ENCODE results near the gene CD14. TPM values are rescaled to one million over a fixed set of nuclear protein-coding genes. Genes with fewer than 3 reads are reported as not detected.

The CD14 gene
- 0.19 and 0.24 TPM in 2 replicates for polyA plus RNA-seq (2013)

DNA sequence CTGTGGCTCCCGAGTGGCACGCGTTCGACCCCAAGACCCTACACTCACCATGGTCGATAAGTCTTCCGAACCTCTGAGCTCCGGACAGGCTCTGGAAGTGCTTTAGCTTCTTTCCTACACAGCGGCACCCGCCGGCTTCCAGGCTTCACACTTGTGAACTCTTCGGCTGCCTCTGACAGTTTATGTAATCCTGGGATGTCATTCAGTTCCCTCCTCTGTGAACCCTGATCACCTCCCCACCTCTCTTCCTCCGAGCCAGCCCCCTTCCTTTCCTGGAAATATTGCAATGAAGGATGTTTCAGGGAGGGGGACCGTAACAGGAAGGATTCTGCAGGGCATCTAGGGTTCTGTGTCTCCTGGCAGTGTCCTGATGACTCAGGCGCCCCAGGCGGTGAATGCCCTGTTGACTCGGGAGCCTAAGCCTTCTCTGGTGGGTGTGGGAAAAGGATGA is at the start of gene CD14:
Gene CD14, minus strand, starts transcription at position 155 of the 451 bp plus-strand sequence. Its CDS starts 104 bp downstream, at position 51.
- H3K4me1 ChIP-seq (ENCODE audit: control insufficient read depth in 1 of 2, insufficient read depth in 2 of 2, low read length in 2 of 2), result no peaks in the 10 kb centered on the region
- no peak within 1 kb of the TSS for H2BK5ac ChIP-seq (ENCODE audit: low read depth, low read length, poor library complexity)
- no peak within 1 kb of the TSS for H4K8ac ChIP-seq (ENCODE audit: low read depth, low read length)
- no peak within 1 kb of the TSS for H3K27ac ChIP-seq (ENCODE audit: low read depth, low read length)
- H2BK12ac ChIP-seq (ENCODE audit: low read length), result no peak within 1 kb of the TSS
- H2AK5ac ChIP-seq (ENCODE audit: low read length), result no peak within 1 kb of the TSS
- H3K4ac ChIP-seq (ENCODE audit: low read depth, low read length), result no peak within 1 kb of the TSS
- WGBS (ENCODE audit: extremely low coverage, insufficient coverage, insufficient read length), result no CpG with 5 or more reads among the region's 16 CpGs
- H3K36me3 ChIP-seq (ENCODE audit: control insufficient read depth in 1 of 2, insufficient read depth in 2 of 2, low read length in 2 of 2), result peaks cover 0 to 2% of the 10 kb centered on the region in 2 experiments
- H3K23ac ChIP-seq (ENCODE audit: low read length), result no peak within 1 kb of the TSS
- no peaks in the 10 kb centered on the region for H3K79me2 ChIP-seq (ENCODE audit: control insufficient read depth, insufficient read depth, low read length, poor library complexity)
- H4K91ac ChIP-seq (ENCODE audit: low read depth, low read length), result no peak within 1 kb of the TSS
- H3K79me1 ChIP-seq (ENCODE audit: low read length), result no peaks in the 10 kb centered on the region
- H3K4me2 ChIP-seq (ENCODE audit: low read length), result no peak within 1 kb of the TSS
- H2BK120ac ChIP-seq (ENCODE audit: insufficient read depth, low read length, poor library complexity), result no peak within 1 kb of the TSS
- peak; percentile 84 to 86 for DNase-seq
- no peak within 1 kb of the TSS for H3K14ac ChIP-seq (ENCODE audit: low read length)
- H3K9ac ChIP-seq (ENCODE audit: low read length), result no peak within 1 kb of the TSS
- H2AFZ ChIP-seq (ENCODE audit: insufficient read depth, low read length, poor library complexity), result no peak within 1 kb of the TSS
- no peaks in the 10 kb centered on the region for H3K27me3 ChIP-seq (ENCODE audit: insufficient read depth, low read length)
- H3K9me3 ChIP-seq (ENCODE audit: insufficient read depth, low read depth, low read length), result peaks cover 18% of the 10 kb centered on the region
- no peak within 1 kb of the TSS for H4K12ac ChIP-seq (ENCODE audit: low read depth, low read length)
- no peak within 1 kb of the TSS for H3K4me3 ChIP-seq (ENCODE audit: low read depth, low read length)
- no peak within 1 kb of the TSS for H3K18ac ChIP-seq (ENCODE audit: low read length)

GRCh38 chr5:140678993-140679392 is 46.0 kb upstream of the CD14 start:
- H3K18ac ChIP-seq (ENCODE audit: low read length), result no peak overlapping the region
- H3K4ac ChIP-seq (ENCODE audit: low read depth, low read length), result no peak overlapping the region
- H3K9me3 ChIP-seq (ENCODE audit: insufficient read depth, low read depth, low read length), result peaks cover 3% of the 10 kb centered on the region
- no peak overlapping the region for H2AK5ac ChIP-seq (ENCODE audit: low read length)
- H3K14ac ChIP-seq (ENCODE audit: low read length), result no peak overlapping the region
- no peak for DNase-seq
- no peak overlapping the region for H2AFZ ChIP-seq (ENCODE audit: insufficient read depth, low read length, poor library complexity)
- H2BK120ac ChIP-seq (ENCODE audit: insufficient read depth, low read length, poor library complexity), result no peak overlapping the region
- H3K4me3 ChIP-seq (ENCODE audit: low read depth, low read length), result no peak overlapping the region
- H3K79me1 ChIP-seq (ENCODE audit: low read length), result no peaks in the 10 kb centered on the region
- H3K36me3 ChIP-seq (ENCODE audit: control insufficient read depth in 1 of 2, insufficient read depth in 2 of 2, low read length in 2 of 2), result peaks cover 33 to 67% of the 10 kb centered on the region in 2 experiments
- no peaks in the 10 kb centered on the region for H3K27me3 ChIP-seq (ENCODE audit: insufficient read depth, low read length)
- no peaks in the 10 kb centered on the region for H3K4me1 ChIP-seq (ENCODE audit: control insufficient read depth in 1 of 2, insufficient read depth in 2 of 2, low read length in 2 of 2)
- no peak overlapping the region for H3K4me2 ChIP-seq (ENCODE audit: low read length)
- H4K91ac ChIP-seq (ENCODE audit: low read depth, low read length), result no peak overlapping the region
- no peak overlapping the region for H4K8ac ChIP-seq (ENCODE audit: low read depth, low read length)
- H3K23ac ChIP-seq (ENCODE audit: low read length), result no peak overlapping the region
- H2BK5ac ChIP-seq (ENCODE audit: low read depth, low read length, poor library complexity), result no peak overlapping the region
- H3K27ac ChIP-seq (ENCODE audit: low read depth, low read length), result no peak overlapping the region
- H3K79me2 ChIP-seq (ENCODE audit: control insufficient read depth, insufficient read depth, low read length, poor library complexity), result no peaks in the 10 kb centered on the region
- no peak overlapping the region for H3K9ac ChIP-seq (ENCODE audit: low read length)
- no peak overlapping the region for H2BK12ac ChIP-seq (ENCODE audit: low read length)
- no peak overlapping the region for H4K12ac ChIP-seq (ENCODE audit: low read depth, low read length)
- WGBS (ENCODE audit: extremely low coverage, insufficient coverage, insufficient read length), result no CpG with 5 or more reads among the region's 7 CpGs

DNA sequence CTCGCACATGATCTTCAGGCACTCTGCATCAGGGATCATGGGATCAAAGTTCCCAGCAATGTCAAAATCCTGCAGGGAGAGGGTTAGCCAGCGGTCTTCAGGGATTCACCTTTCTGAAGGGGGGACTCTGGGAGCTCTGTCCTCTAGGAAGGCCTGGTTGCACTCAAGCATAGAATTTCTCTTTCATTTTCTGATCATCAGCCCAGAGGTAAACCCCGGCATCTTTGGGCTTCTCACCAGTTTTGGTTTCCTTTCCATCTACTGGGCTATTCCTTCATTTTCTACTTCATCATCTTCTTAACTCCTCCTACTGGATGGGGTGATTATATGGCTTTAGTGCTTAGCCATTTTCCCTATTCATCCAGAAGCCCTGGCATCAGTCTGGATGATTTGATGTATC is 45.0 kb upstream of the CD14 start:
- H3K79me2 ChIP-seq (ENCODE audit: control insufficient read depth, insufficient read depth, low read length, poor library complexity), result no peaks in the 10 kb centered on the region
- no peak overlapping the region for H2AFZ ChIP-seq (ENCODE audit: insufficient read depth, low read length, poor library complexity)
- H3K4me1 ChIP-seq (ENCODE audit: control insufficient read depth in 1 of 2, insufficient read depth in 2 of 2, low read length in 2 of 2), result no peaks in the 10 kb centered on the region
- H2BK12ac ChIP-seq (ENCODE audit: low read length), result no peak overlapping the region
- H3K9me3 ChIP-seq (ENCODE audit: insufficient read depth, low read depth, low read length), result peaks cover 3% of the 10 kb centered on the region
- H3K23ac ChIP-seq (ENCODE audit: low read length), result no peak overlapping the region
- no peak overlapping the region for H4K12ac ChIP-seq (ENCODE audit: low read depth, low read length)
- H3K27ac ChIP-seq (ENCODE audit: low read depth, low read length), result no peak overlapping the region
- H3K36me3 ChIP-seq (ENCODE audit: control insufficient read depth in 1 of 2, insufficient read depth in 2 of 2, low read length in 2 of 2), result peaks cover 39 to 72% of the 10 kb centered on the region in 2 experiments
- H3K18ac ChIP-seq (ENCODE audit: low read length), result no peak overlapping the region
- H2BK5ac ChIP-seq (ENCODE audit: low read depth, low read length, poor library complexity), result no peak overlapping the region
- DNase-seq, result no peak
- H3K9ac ChIP-seq (ENCODE audit: low read length), result no peak overlapping the region
- no peak overlapping the region for H2BK120ac ChIP-seq (ENCODE audit: insufficient read depth, low read length, poor library complexity)
- H3K79me1 ChIP-seq (ENCODE audit: low read length), result no peaks in the 10 kb centered on the region
- H3K4me2 ChIP-seq (ENCODE audit: low read length), result no peak overlapping the region
- no peak overlapping the region for H3K14ac ChIP-seq (ENCODE audit: low read length)
- WGBS (ENCODE audit: extremely low coverage, insufficient coverage, insufficient read length), result no CpG with 5 or more reads among the region's 3 CpGs
- H3K4me3 ChIP-seq (ENCODE audit: low read depth, low read length), result no peak overlapping the region
- H4K8ac ChIP-seq (ENCODE audit: low read depth, low read length), result no peak overlapping the region
- no peak overlapping the region for H4K91ac ChIP-seq (ENCODE audit: low read depth, low read length)
- H3K4ac ChIP-seq (ENCODE audit: low read depth, low read length), result no peak overlapping the region
- H3K27me3 ChIP-seq (ENCODE audit: insufficient read depth, low read length), result no peaks in the 10 kb centered on the region
- no peak overlapping the region for H2AK5ac ChIP-seq (ENCODE audit: low read length)

GRCh38 chr5:140674629-140675028 is 41.7 kb upstream of the CD14 start:
- Histone ChIP-seq H3K4me3 (ENCODE audit: low read depth, low read length) (no peak overlapping the region), H3K23ac (ENCODE audit: low read length) (no peak overlapping the region), H2BK120ac (ENCODE audit: insufficient read depth, low read length, poor library complexity) (no peak overlapping the region), H4K8ac (ENCODE audit: low read depth, low read length) (no peak overlapping the region), H3K9ac (ENCODE audit: low read length) (no peak overlapping the region), H3K36me3 (ENCODE audit: control insufficient read depth in 1 of 2, insufficient read depth in 2 of 2, low read length in 2 of 2) (peaks cover 58 to 77% of the 10 kb centered on the region in 2 experiments), H2AK5ac (ENCODE audit: low read length) (no peak overlapping the region), H3K79me2 (ENCODE audit: control insufficient read depth, insufficient read depth, low read length, poor library complexity) (no peaks in the 10 kb centered on the region), H3K14ac (ENCODE audit: low read length) (no peak overlapping the region), H3K9me3 (ENCODE audit: insufficient read depth, low read depth, low read length) (peaks cover 3% of the 10 kb centered on the region), H3K4me1 (ENCODE audit: control insufficient read depth in 1 of 2, insufficient read depth in 2 of 2, low read length in 2 of 2) (no peaks in the 10 kb centered on the region), H4K12ac (ENCODE audit: low read depth, low read length) (no peak overlapping the region), H2BK12ac (ENCODE audit: low read length) (no peak overlapping the region), H2BK5ac (ENCODE audit: low read depth, low read length, poor library complexity) (no peak overlapping the region), H3K27me3 (ENCODE audit: insufficient read depth, low read length) (no peaks in the 10 kb centered on the region), H3K18ac (ENCODE audit: low read length) (no peak overlapping the region), H3K27ac (ENCODE audit: low read depth, low read length) (no peak overlapping the region), H3K79me1 (ENCODE audit: low read length) (no peaks in the 10 kb centered on the region), H3K4me2 (ENCODE audit: low read length) (no peak overlapping the region), H4K91ac (ENCODE audit: low read depth, low read length) (no peak overlapping the region), H3K4ac (ENCODE audit: low read depth, low read length) (no peak overlapping the region), H2AFZ (ENCODE audit: insufficient read depth, low read length, poor library complexity) (no peak overlapping the region)
- WGBS (ENCODE audit: extremely low coverage, insufficient coverage, insufficient read length), result no CpG with 5 or more reads among the region's 4 CpGs
- DNase-seq, result no peak

Data from trophoblast cell (in vitro differentiated cells and primary cell).